Measurements from ENCODE around the gene NEK7. TPM values are rescaled to one million over a fixed set of nuclear protein-coding genes. Genes with fewer than 3 reads are reported as not detected.

The NEK7 gene
- total and polyA plus RNA-seq, 2 of the 8 experiments (the other 6 are each of a cell fraction or from before 2014, with no cell fraction given) = 5.1 to 10.0 TPM

- Histone ChIP-seq H3K23me2 (ENCODE audit: low read depth, low read length) (no peaks in the 10 kb centered on the region), H2AK5ac (ENCODE audit: low read depth, low read length) (no peak overlapping the region), H3K4me3 (ENCODE audit: extremely low read depth in 1 of 4, insufficient read depth in 2 of 4, low read depth in 3 of 4, low read length in 4 of 4) (no peak overlapping the region), H4K91ac (replicated peaks; ENCODE audit: insufficient read length, low read length) (no peak overlapping the region), H3K56ac (replicated peaks; ENCODE audit: insufficient read length, low read depth, low read length) (no peak overlapping the region), H4K5ac (ENCODE audit: insufficient read length, low read depth, low read length) (no peak overlapping the region), H3K18ac (ENCODE audit: extremely low read depth, low read length) (no peak overlapping the region), H2BK15ac (ENCODE audit: low read length) (no peak overlapping the region), H3K27me3 (replicated peaks in 1 of 4; ENCODE audit: control insufficient read depth in 3 of 4, extremely low read depth in 1 of 4, insufficient read depth in 3 of 4, low read length in 3 of 4) (no peaks in the 10 kb centered on the region; a peak in 3 of 7 replicates), H4K20me1 (replicated peaks in 1 of 2; ENCODE audit: control insufficient read depth in 1 of 2, insufficient read depth in 2 of 2, low read length in 2 of 2) (no peaks in the 10 kb centered on the region), H2BK5ac (ENCODE audit: low read depth, low read length) (no peak overlapping the region), H3K23ac (ENCODE audit: insufficient read length) (no peak overlapping the region), H2BK12ac (ENCODE audit: low read depth, low read length) (no peak overlapping the region), H3K9ac (replicated peaks in 1 of 4; ENCODE audit: extremely low read depth in 1 of 4, low read depth in 3 of 4, low read length in 3 of 4) (no peak overlapping the region), H3K27ac (ENCODE audit: low read depth, low read length) (no peak overlapping the region), H2BK20ac (ENCODE audit: low read length) (no peak overlapping the region), H4K8ac (ENCODE audit: extremely low read depth, insufficient read depth, low read length) (no peak overlapping the region), H3K4me1 (replicated peaks in 1 of 4; ENCODE audit: control insufficient read depth in 3 of 4, insufficient read depth in 4 of 4, low read length in 3 of 4) (peaks cover 2 to 8% (median 6%) of the 10 kb centered on the region in 4 experiments; a peak in 4 of 7 replicates), H3K36me3 (ENCODE audit: control insufficient read depth in 2 of 4, insufficient read depth in 4 of 4, low read length in 3 of 4) (no peaks in the 10 kb centered on the region), H3K4me2 (ENCODE audit: insufficient read depth in 1 of 2, low read depth in 2 of 2, low read length in 2 of 2) (no peak overlapping the region), H2AFZ (ENCODE audit: low read length) (no peak overlapping the region), H3K4ac (replicated peaks; ENCODE audit: insufficient read length, low read depth, low read length) (no peak overlapping the region), H3K9me3 (ENCODE audit: insufficient read depth in 2 of 2, low read depth in 1 of 2, low read length in 1 of 2) (no peaks in the 10 kb centered on the region), H2BK120ac (replicated peaks; ENCODE audit: low read depth, low read length) (no peak overlapping the region), H3K14ac (ENCODE audit: insufficient read length) (no peak overlapping the region), H3K79me2 (ENCODE audit: control insufficient read depth in 1 of 2, insufficient read depth in 2 of 2, low read length in 2 of 2) (no peaks in the 10 kb centered on the region), H3K79me1 (ENCODE audit: low read depth, low read length) (no peaks in the 10 kb centered on the region)
- ChIA-PET POLR2A (ENCODE audit: partially characterized antibody) (no interaction called here), CTCF (ENCODE audit: partially characterized antibody) (interaction anchor here (0.6 kb wide), 1 partner anchor 261 kb away, joined by 3 read pairs; no protein-coding TSS in a partner anchor)
- DNase-seq (ENCODE audit: low read depth in 1 of 2, low spot score in 2 of 2) (no peak), FAIRE-seq (no peak)
- 85% methylated on average over 1 of the region's 1 CpG; no CpG with 5 or more reads in 1 of the 2 experiments for WGBS, 2 experiments (ENCODE audit: extremely low coverage in 1 of 2, insufficient coverage in 1 of 2, insufficient read length in 1 of 2, insufficient replicate concordance in 2 of 2, low coverage in 1 of 2, low lambda C conversion rate in 2 of 2, missing lambda C conversion rate in 1 of 2)
- TF ChIP-seq SP4 (IDR thresholded peaks at IDR 0.05; ENCODE audit: low read length) (no peak), KDM5A (IDR thresholded peaks at IDR 0.05; ENCODE audit: low read length) (no peak), USF2 (IDR thresholded peaks at IDR 0.05; ENCODE audit: low read length) (no peak), RFX5 (IDR thresholded peaks at IDR 0.05; ENCODE audit: borderline replicate concordance, low read depth, low read length) (no peak), MAFK (IDR thresholded peaks at IDR 0.05; ENCODE audit: low read depth, low read length) (no peak), KDM4A (IDR thresholded peaks at IDR 0.05; ENCODE audit: low read depth, low read length, severe bottlenecking) (no peak), TCF12 (IDR thresholded peaks at IDR 0.05; ENCODE audit: low read depth, low read length) (no peak), GTF2F1 (IDR thresholded peaks at IDR 0.05; ENCODE audit: borderline replicate concordance, low read depth, low read length) (no peak), SRF (IDR thresholded peaks at IDR 0.05; ENCODE audit: low read depth, low read length) (no peak), ATF3 (IDR thresholded peaks at IDR 0.05; ENCODE audit: insufficient read depth, low read depth, low read length) (no peak), EP300 (IDR thresholded peaks at IDR 0.05; ENCODE audit: borderline replicate concordance in 1 of 2, low read depth in 2 of 2, low read length in 2 of 2) (no peak), BACH1 (IDR thresholded peaks at IDR 0.05; ENCODE audit: low read length) (no peak), SIX5 (IDR thresholded peaks at IDR 0.05; ENCODE audit: low read depth, low read length) (no peak), TAF1 (IDR thresholded peaks at IDR 0.05; ENCODE audit: low read depth, low read length) (no peak)
These were observed 161.3 kb downstream of the NEK7 start for GRCh38 chr1:198318085-198318484.

Data from H1 (cell line).